ENCODE measurements around the gene SCCPDH.

Gene SCCPDH

GRCh38 chr1:246794048-246794827, 70.0 kb downstream of the SCCPDH start:
- no peak for TF ChIP-seq CTCF (IDR thresholded peaks at IDR 0.05; ENCODE audit: extremely low read depth, missing control alignments)
- DNase-seq (ENCODE audit: low spot score) = no peak

- no peak for TF ChIP-seq CTCF (IDR thresholded peaks at IDR 0.05; ENCODE audit: extremely low read depth, missing control alignments)
- no peak for DNase-seq (ENCODE audit: low spot score)
Measured at GRCh38 chr1:246794828-246795671, 70.8 kb downstream of the SCCPDH start.

- no peak for DNase-seq (ENCODE audit: low spot score)
- no peak for TF ChIP-seq CTCF (IDR thresholded peaks at IDR 0.05; ENCODE audit: extremely low read depth, missing control alignments)
Measured at GRCh38 chr1:246795906-246796694, 71.9 kb downstream of the SCCPDH start.

- TF ChIP-seq CTCF (IDR thresholded peaks at IDR 0.05; ENCODE audit: extremely low read depth, missing control alignments) = no peak
- DNase-seq (ENCODE audit: low spot score) = no peak
Measured at GRCh38 chr1:246797157-246797556, 72.9 kb downstream of the SCCPDH start.

- no peak for TF ChIP-seq CTCF (IDR thresholded peaks at IDR 0.05; ENCODE audit: extremely low read depth, missing control alignments)
- DNase-seq (ENCODE audit: low spot score) = no peak
Measured at GRCh38 chr1:246797597-246797996, 73.4 kb downstream of the SCCPDH start.

GRCh38 chr1:246798107-246798506, 73.9 kb downstream of the SCCPDH start:
- DNase-seq (ENCODE audit: low spot score) = no peak
- TF ChIP-seq CTCF (IDR thresholded peaks at IDR 0.05; ENCODE audit: extremely low read depth, missing control alignments) = no peak

Measured in GM20000 (cell line).